ENCODE measurements around the gene CIAO2B.

DNA sequence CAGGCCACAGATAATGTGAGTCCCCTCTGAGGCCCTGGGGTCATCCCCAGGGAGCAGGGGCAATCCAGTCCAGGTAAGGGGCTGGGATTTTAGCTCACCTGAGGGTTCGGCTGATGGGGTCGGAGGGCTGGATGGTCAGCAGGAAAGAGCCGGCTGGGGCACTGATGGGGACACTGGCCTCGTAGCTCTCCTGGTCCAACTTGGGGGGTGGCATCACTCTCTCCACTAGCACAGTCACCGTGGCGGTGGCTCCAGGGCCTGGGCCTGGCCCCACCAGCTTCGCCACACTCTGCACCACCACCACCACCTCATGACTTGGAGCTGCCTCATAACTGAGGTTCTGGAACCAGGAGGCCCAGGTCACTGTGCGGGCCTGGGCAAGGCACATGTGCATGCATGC is 22.4 kb downstream of the CIAO2B start:
- TF ChIP-seq, protein P1, sequence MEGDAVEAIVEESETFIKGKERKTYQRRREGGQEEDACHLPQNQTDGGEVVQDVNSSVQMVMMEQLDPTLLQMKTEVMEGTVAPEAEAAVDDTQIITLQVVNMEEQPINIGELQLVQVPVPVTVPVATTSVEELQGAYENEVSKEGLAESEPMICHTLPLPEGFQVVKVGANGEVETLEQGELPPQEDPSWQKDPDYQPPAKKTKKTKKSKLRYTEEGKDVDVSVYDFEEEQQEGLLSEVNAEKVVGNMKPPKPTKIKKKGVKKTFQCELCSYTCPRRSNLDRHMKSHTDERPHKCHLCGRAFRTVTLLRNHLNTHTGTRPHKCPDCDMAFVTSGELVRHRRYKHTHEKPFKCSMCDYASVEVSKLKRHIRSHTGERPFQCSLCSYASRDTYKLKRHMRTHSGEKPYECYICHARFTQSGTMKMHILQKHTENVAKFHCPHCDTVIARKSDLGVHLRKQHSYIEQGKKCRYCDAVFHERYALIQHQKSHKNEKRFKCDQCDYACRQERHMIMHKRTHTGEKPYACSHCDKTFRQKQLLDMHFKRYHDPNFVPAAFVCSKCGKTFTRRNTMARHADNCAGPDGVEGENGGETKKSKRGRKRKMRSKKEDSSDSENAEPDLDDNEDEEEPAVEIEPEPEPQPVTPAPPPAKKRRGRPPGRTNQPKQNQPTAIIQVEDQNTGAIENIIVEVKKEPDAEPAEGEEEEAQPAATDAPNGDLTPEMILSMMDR (IDR thresholded peaks at IDR 0.05): no peak
- TF ChIP-seq POLR2A (IDR thresholded peaks at IDR 0.05): no peak

Data from sigmoid colon (tissue), 3 donors.